ENCODE data around the gene ANKRD29. TPM values are rescaled to one million over a fixed set of nuclear protein-coding genes. Genes with fewer than 3 reads are reported as not detected.

ANKRD29 gene
- total and polyA plus RNA-seq, 9 of the 15 experiments (the other 6 are each of a cell fraction or from before 2014, with no cell fraction given) = 0.36 TPM; not detected in 8

DNA sequence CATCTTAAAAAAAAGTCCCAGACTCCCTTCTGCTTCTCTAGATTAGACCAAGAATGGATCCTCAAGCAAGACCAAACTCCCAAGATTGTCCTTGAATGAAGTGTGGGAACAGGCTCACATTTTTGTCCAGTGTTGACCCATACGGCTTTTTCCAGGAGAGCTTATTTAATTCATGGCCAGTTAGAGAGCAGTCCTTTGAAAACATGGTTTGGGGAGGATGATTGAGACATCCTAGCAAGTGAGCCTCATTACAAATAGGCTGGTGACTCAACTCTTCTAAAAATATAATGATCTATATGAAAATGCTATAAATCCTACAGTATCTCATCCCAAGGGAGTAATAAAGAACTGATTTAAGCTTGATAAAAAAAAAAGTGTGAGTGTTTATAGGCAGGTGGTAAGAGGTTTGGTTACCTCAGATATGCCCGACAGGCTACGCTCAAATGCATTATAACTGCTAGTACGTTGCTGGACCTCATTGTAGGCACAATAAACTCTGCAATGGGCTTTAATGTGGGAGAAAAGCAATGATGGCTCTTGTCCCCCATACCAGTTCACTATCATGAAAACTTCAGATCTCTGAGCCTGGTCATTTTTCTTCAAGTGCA lies 17.0 kb downstream of the ANKRD29 start:
- H3K9me1 ChIP-seq (ENCODE audit: control insufficient read depth, insufficient read depth, low read length) = no peaks in the 10 kb centered on the region
- no peak overlapping the region for H3K27ac ChIP-seq (ENCODE audit: extremely low read depth, low read depth, low read length)
- no peaks in the 10 kb centered on the region for H3K4me1 ChIP-seq (replicated peaks in 1 of 2; ENCODE audit: control insufficient read depth in 2 of 2, insufficient read depth in 2 of 2, low read length in 2 of 2)
- H3K36me3 ChIP-seq (ENCODE audit: control insufficient read depth, insufficient read depth, low read length) = no peaks in the 10 kb centered on the region
- FAIRE-seq (no peak), ATAC-seq (no peak), DNase-seq (ENCODE audit: extremely low read depth in 1 of 4, low spot score in 3 of 4) (no peak)
- 0 out of 2 replicates have a peak, but pooled peaks cover 2% of the 10 kb centered on the region for H3K9me3 ChIP-seq (replicated peaks; ENCODE audit: control insufficient read depth, insufficient read depth, low read depth, low read length)
- in situ Hi-C loops (cut with MboI) (no loop called here), intact Hi-C loops (cut with micrococcal nuclease) (no loop called here)
- CTCF ChIA-PET (ENCODE audit: low intra/inter-chr PET ratio) = no interaction called here
- no peak overlapping the region for H3K4me2 ChIP-seq (ENCODE audit: insufficient read depth, low read length)
- H3K27me3 ChIP-seq (ENCODE audit: control insufficient read depth in 2 of 2, insufficient read depth in 2 of 2, low read length in 2 of 2) = peaks cover 27 to 49% of the 10 kb centered on the region in 2 experiments; a peak in 4 of 5 replicates
- POLR2A ChIA-PET = no interaction called here
- BruUV-seq (replicated peaks) = no TSS peak
- H2AFZ ChIP-seq (ENCODE audit: low read depth, low read length) = no peak overlapping the region
- no peaks in the 10 kb centered on the region for H4K20me1 ChIP-seq (replicated peaks; ENCODE audit: control insufficient read depth, insufficient read depth, low read length)
- WGBS (ENCODE audit: insufficient coverage, low coverage, missing lambda C conversion rate) = 5% methylated on average over 4 of the region's 4 CpGs
- no peaks in the 10 kb centered on the region for H3K79me2 ChIP-seq (ENCODE audit: control insufficient read depth, insufficient read depth, low read length)
- H3K9ac ChIP-seq (ENCODE audit: insufficient read depth in 1 of 2, low read depth in 2 of 2, low read length in 2 of 2) = no peak overlapping the region
- H3K4me3 ChIP-seq = no peak overlapping the region
- TF ChIP-seq SRSF3 (IDR thresholded peaks at IDR 0.05; ENCODE audit: insufficient read depth, low read length) = no peak
- no peak for TF ChIP-seq TEAD1 (CRISPR knock-in tag; IDR thresholded peaks at IDR 0.05)
- no peak for TF ChIP-seq CHD4 (IDR thresholded peaks at IDR 0.05; ENCODE audit: insufficient read depth, insufficient replicate concordance, low read depth, low read length, poor library complexity, severe bottlenecking)
- TF ChIP-seq NR3C1 (CRISPR knock-in tag; IDR thresholded peaks at IDR 0.05) = no peak
- no peak for TF ChIP-seq SIRT6 (IDR thresholded peaks at IDR 0.05; ENCODE audit: low read depth, low read length)
- no peak for TF ChIP-seq ZNF583 (CRISPR knock-in tag; IDR thresholded peaks at IDR 0.05)
- TF ChIP-seq, protein P1, sequence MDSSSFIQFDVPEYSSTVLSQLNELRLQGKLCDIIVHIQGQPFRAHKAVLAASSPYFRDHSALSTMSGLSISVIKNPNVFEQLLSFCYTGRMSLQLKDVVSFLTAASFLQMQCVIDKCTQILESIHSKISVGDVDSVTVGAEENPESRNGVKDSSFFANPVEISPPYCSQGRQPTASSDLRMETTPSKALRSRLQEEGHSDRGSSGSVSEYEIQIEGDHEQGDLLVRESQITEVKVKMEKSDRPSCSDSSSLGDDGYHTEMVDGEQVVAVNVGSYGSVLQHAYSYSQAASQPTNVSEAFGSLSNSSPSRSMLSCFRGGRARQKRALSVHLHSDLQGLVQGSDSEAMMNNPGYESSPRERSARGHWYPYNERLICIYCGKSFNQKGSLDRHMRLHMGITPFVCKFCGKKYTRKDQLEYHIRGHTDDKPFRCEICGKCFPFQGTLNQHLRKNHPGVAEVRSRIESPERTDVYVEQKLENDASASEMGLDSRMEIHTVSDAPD (CRISPR knock-in tag; IDR thresholded peaks at IDR 0.05) = no peak
- TF ChIP-seq, protein P2, sequence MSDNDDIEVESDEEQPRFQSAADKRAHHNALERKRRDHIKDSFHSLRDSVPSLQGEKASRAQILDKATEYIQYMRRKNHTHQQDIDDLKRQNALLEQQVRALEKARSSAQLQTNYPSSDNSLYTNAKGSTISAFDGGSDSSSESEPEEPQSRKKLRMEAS (CRISPR knock-in tag; IDR thresholded peaks at IDR 0.05) = no peak
- TF ChIP-seq, protein P3, sequence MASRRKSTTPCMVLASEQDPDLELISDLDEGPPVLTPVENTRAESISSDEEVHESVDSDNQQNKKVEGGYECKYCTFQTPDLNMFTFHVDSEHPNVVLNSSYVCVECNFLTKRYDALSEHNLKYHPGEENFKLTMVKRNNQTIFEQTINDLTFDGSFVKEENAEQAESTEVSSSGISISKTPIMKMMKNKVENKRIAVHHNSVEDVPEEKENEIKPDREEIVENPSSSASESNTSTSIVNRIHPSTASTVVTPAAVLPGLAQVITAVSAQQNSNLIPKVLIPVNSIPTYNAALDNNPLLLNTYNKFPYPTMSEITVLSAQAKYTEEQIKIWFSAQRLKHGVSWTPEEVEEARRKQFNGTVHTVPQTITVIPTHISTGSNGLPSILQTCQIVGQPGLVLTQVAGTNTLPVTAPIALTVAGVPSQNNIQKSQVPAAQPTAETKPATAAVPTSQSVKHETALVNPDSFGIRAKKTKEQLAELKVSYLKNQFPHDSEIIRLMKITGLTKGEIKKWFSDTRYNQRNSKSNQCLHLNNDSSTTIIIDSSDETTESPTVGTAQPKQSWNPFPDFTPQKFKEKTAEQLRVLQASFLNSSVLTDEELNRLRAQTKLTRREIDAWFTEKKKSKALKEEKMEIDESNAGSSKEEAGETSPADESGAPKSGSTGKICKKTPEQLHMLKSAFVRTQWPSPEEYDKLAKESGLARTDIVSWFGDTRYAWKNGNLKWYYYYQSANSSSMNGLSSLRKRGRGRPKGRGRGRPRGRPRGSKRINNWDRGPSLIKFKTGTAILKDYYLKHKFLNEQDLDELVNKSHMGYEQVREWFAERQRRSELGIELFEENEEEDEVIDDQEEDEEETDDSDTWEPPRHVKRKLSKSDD (conservative IDR thresholded peaks at IDR 0.05; ENCODE audit: low read length) = no peak
- TF ChIP-seq, protein P4, sequence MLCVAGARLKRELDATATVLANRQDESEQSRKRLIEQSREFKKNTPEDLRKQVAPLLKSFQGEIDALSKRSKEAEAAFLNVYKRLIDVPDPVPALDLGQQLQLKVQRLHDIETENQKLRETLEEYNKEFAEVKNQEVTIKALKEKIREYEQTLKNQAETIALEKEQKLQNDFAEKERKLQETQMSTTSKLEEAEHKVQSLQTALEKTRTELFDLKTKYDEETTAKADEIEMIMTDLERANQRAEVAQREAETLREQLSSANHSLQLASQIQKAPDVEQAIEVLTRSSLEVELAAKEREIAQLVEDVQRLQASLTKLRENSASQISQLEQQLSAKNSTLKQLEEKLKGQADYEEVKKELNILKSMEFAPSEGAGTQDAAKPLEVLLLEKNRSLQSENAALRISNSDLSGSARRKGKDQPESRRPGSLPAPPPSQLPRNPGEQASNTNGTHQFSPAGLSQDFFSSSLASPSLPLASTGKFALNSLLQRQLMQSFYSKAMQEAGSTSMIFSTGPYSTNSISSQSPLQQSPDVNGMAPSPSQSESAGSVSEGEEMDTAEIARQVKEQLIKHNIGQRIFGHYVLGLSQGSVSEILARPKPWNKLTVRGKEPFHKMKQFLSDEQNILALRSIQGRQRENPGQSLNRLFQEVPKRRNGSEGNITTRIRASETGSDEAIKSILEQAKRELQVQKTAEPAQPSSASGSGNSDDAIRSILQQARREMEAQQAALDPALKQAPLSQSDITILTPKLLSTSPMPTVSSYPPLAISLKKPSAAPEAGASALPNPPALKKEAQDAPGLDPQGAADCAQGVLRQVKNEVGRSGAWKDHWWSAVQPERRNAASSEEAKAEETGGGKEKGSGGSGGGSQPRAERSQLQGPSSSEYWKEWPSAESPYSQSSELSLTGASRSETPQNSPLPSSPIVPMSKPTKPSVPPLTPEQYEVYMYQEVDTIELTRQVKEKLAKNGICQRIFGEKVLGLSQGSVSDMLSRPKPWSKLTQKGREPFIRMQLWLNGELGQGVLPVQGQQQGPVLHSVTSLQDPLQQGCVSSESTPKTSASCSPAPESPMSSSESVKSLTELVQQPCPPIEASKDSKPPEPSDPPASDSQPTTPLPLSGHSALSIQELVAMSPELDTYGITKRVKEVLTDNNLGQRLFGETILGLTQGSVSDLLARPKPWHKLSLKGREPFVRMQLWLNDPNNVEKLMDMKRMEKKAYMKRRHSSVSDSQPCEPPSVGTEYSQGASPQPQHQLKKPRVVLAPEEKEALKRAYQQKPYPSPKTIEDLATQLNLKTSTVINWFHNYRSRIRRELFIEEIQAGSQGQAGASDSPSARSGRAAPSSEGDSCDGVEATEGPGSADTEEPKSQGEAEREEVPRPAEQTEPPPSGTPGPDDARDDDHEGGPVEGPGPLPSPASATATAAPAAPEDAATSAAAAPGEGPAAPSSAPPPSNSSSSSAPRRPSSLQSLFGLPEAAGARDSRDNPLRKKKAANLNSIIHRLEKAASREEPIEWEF (CRISPR knock-in tag; IDR thresholded peaks at IDR 0.05) = no peak
- no peak for TF ChIP-seq ZNF79 (CRISPR knock-in tag; IDR thresholded peaks at IDR 0.05; ENCODE audit: low read depth)
- no peak for TF ChIP-seq ZFP1 (CRISPR knock-in tag; IDR thresholded peaks at IDR 0.05)
- no peak for TF ChIP-seq ARHGAP35 (IDR thresholded peaks at IDR 0.05; ENCODE audit: partially characterized antibody)
